ENCODE data around the gene JUNB. TPM values are rescaled to one million over a fixed set of nuclear protein-coding genes. Genes with fewer than 3 reads are reported as not detected.
A peak's percentile ranks its signal among the peaks of the same experiment; 100 is the strongest.
"Not testable (repeated sequence)": the region's sequence is repeated elsewhere in the genome, so short reads cannot be mapped to it uniquely, and the experiment has no call there.

The JUNB gene
- total RNA-seq, 2 donors from 2014 or later = 219 to 485 TPM

- H3K4me1 ChIP-seq = peaks cover 25% of the 10 kb centered on the region
- H3K27me3 ChIP-seq = no peaks in the 10 kb centered on the region
- 3 to 7% methylated on average over 23 to 66 of the region's 66 CpGs for WGBS, 2 donors
- DNase-seq = peak; percentile 89 to 92 (median 90)
- TF ChIP-seq POLR2A (IDR thresholded peaks at IDR 0.05) = peak in 2 of 3 donors; percentile 45 to 58
- peak in 4 of 7 experiments; percentile 12 to 34 (median 20) for TF ChIP-seq CTCF (IDR thresholded peaks at IDR 0.05)
- intact Hi-C loops (cut with DNase I) = no loop called here
- H3K27ac ChIP-seq = peak within 1 kb of the TSS in 2 of 4 donors; percentile 69 to 79
- peak; percentile 83 for ATAC-seq
- H3K36me3 ChIP-seq (replicated peaks in 1 of 2; ENCODE audit: insufficient read depth in 1 of 2, low read depth in 2 of 2) = no peaks in the 10 kb centered on the region
- no peaks in the 10 kb centered on the region for H3K9me3 ChIP-seq
- peak within 1 kb of the TSS; percentile 12 to 33 for H3K4me3 ChIP-seq
These were observed 15.2 kb downstream of the JUNB start, which contains the start of gene RNASEH2A for GRCh38 chr19:12806242-12807081. Gene RNASEH2A, plus strand, starts transcription at chr19:12806584. Its CDS starts 90 bp downstream, at chr19:12806674.

GRCh38 chr19:12815088-12815487, 23.8 kb downstream of the JUNB start:
- Histone ChIP-seq H3K9me3 (no peaks in the 10 kb centered on the region), H3K36me3 (replicated peaks in 1 of 2; ENCODE audit: insufficient read depth in 1 of 2, low read depth in 2 of 2) (no peaks in the 10 kb centered on the region), H3K27ac (no peak overlapping the region), H3K27me3 (no peaks in the 10 kb centered on the region), H3K4me3 (no peak overlapping the region), H3K4me1 (no peaks in the 10 kb centered on the region)
- intact Hi-C loops (cut with DNase I) = no loop called here
- DNase-seq (no peak), ATAC-seq (no peak)
- TF ChIP-seq CTCF (IDR thresholded peaks at IDR 0.05) = no peak
- no peak for TF ChIP-seq POLR2A (IDR thresholded peaks at IDR 0.05)
- 82 to 84% methylated on average over 7 of the region's 7 CpGs for WGBS, 2 donors

- not testable (repeated sequence) for H3K9me3 ChIP-seq, ATAC-seq
These were observed 25.9 kb downstream of the JUNB start for GRCh38 chr19:12817188-12817587.

GRCh38 chr19:12817810-12818209, 26.5 kb downstream of the JUNB start:
- H3K9me3 ChIP-seq; H3K4me3 ChIP-seq; H3K36me3 ChIP-seq (replicated peaks in 1 of 2; ENCODE audit: insufficient read depth in 1 of 2, low read depth in 2 of 2); H3K4me1 ChIP-seq; H3K27ac ChIP-seq; DNase-seq; ATAC-seq; H3K27me3 ChIP-seq; intact Hi-C loops (cut with DNase I): not testable (repeated sequence)
- 83 to 90% methylated on average over 10 to 11 of the region's 11 CpGs for WGBS, 2 donors

More at GRCh38 chr19:12817188-12817587, 25.9 kb downstream of the JUNB start:
- WGBS, 2 donors = 89 to 90% methylated on average over 6 of the region's 6 CpGs
- intact Hi-C loops (cut with DNase I); H3K27me3 ChIP-seq; H3K27ac ChIP-seq; DNase-seq; H3K4me3 ChIP-seq; H3K4me1 ChIP-seq; H3K36me3 ChIP-seq (replicated peaks in 1 of 2; ENCODE audit: insufficient read depth in 1 of 2, low read depth in 2 of 2): not testable (repeated sequence)

GRCh38 chr19:12821761-12822160, 30.5 kb downstream of the JUNB start:
- H3K27me3 ChIP-seq = peaks cover 0 to 7% of the 10 kb centered on the region in 2 donors
- intact Hi-C loops (cut with DNase I) = no loop called here
- ATAC-seq = no peak
- no peaks in the 10 kb centered on the region for H3K36me3 ChIP-seq (replicated peaks in 1 of 2; ENCODE audit: insufficient read depth in 1 of 2, low read depth in 2 of 2)
- no peak overlapping the region for H3K4me3 ChIP-seq
- no peak for DNase-seq
- WGBS, 2 donors = 79 to 80% methylated on average over 2 of the region's 2 CpGs
- no peaks in the 10 kb centered on the region for H3K9me3 ChIP-seq
- H3K4me1 ChIP-seq = peaks cover 7% of the 10 kb centered on the region
- no peak for TF ChIP-seq CTCF (IDR thresholded peaks at IDR 0.05)
- no peak for TF ChIP-seq POLR2A (IDR thresholded peaks at IDR 0.05)
- no peak overlapping the region for H3K27ac ChIP-seq
